Measurements from ENCODE around the gene TMEM82.

GRCh38 chr1:15709226-15709625 lies 33.1 kb upstream of the TMEM82 start:
- no peak for TF ChIP-seq CTCF (IDR thresholded peaks at IDR 0.05; ENCODE audit: low read length)
- TF ChIP-seq EZH2 (IDR thresholded peaks at IDR 0.05; ENCODE audit: borderline replicate concordance, low read length): no peak

Data from OCI-LY1 (cell line).